ENCODE data around the gene LYPD6B.

The LYPD6B gene

DNA sequence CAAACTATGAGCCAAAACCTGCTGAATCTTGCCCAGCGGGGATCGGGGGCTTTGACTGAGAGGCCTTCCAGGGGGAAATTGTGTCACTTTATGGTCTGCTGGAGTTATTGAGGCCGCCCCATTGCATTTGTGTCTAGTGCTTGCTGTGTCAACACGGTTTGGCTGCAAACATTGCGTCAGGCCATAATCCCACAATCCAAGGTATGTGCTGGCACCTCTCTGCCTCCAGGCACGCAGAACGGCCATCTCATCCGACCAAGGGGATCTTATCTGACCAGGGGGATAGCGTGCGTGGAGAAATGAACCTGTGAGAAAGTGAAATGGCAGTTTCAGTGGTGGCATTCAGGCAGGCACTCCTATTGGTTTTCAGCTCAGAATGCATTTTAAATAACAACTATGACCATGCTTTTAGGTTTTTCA, 18.1 kb upstream of the LYPD6B start:
- Mint-ChIP-seq H3K27ac (peak overlapping the region in 1 of 3 experiments; percentile 14), H3K9me3 (no peaks in the 10 kb centered on the region), H3K4me1 (peaks cover 53% of the 10 kb centered on the region), H3K27me3 (ENCODE audit: low read depth) (no peaks in the 10 kb centered on the region), H3K36me3 (ENCODE audit: low read depth) (no peaks in the 10 kb centered on the region), H3K4me3 (no peak overlapping the region)
- TF ChIP-seq, protein P1, sequence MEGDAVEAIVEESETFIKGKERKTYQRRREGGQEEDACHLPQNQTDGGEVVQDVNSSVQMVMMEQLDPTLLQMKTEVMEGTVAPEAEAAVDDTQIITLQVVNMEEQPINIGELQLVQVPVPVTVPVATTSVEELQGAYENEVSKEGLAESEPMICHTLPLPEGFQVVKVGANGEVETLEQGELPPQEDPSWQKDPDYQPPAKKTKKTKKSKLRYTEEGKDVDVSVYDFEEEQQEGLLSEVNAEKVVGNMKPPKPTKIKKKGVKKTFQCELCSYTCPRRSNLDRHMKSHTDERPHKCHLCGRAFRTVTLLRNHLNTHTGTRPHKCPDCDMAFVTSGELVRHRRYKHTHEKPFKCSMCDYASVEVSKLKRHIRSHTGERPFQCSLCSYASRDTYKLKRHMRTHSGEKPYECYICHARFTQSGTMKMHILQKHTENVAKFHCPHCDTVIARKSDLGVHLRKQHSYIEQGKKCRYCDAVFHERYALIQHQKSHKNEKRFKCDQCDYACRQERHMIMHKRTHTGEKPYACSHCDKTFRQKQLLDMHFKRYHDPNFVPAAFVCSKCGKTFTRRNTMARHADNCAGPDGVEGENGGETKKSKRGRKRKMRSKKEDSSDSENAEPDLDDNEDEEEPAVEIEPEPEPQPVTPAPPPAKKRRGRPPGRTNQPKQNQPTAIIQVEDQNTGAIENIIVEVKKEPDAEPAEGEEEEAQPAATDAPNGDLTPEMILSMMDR (IDR thresholded peaks at IDR 0.05; ENCODE audit: unreplicated experiment in 3 of 3): no peak

DNA sequence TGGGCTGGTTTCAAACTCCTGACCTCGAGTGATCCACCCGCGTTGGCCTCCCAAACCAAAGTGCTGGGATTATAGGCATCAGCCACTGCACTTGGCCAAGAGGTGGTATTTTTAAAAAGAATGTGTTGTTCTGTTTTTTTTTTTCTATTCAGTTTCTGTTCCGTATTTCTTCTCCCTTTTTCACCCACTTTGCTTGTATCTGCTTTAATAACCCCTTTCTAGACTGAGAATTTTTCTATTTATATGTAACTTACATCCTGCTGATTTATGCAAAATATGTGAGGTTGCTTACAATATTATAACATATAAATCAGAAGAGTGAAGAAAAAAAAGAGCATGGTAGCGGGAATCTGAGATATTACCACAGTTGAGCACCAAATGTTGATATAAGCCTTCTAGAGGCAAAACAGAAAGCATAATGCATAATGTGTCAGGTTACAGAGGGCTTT, 17.2 kb upstream of the LYPD6B start:
- TF ChIP-seq, protein P1 (IDR thresholded peaks at IDR 0.05; ENCODE audit: unreplicated experiment in 3 of 3): no peak
- Mint-ChIP-seq H3K4me3 (no peak overlapping the region), H3K27me3 (ENCODE audit: low read depth) (no peaks in the 10 kb centered on the region), H3K4me1 (peaks cover 49% of the 10 kb centered on the region), H3K36me3 (ENCODE audit: low read depth) (no peaks in the 10 kb centered on the region), H3K27ac (peak overlapping the region; percentile 32 to 84 (median 46)), H3K9me3 (no peaks in the 10 kb centered on the region)

DNA sequence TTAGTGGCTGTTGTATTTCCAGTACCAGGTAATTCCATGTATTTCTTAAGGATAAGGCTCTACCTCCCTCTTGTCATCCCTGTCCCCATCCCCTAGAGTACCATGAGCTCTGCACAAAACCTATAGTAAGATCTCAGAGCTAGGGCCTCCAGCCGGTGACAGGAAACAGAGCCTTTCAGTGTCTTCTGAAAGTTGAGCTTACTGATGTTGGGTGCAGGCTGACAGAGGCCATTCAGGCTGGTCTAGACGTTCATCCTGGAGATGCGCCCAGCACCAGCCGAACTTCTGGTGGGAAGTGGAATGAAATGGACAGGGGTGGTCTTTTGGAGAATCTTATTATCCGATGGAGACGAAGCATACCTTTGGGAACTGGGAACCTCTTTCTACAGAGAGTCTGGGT, 16.7 kb upstream of the LYPD6B start:
- Mint-ChIP-seq H3K9me3 (no peaks in the 10 kb centered on the region), H3K27ac (peak overlapping the region in 2 of 3 experiments; percentile 20 to 46), H3K4me3 (no peak overlapping the region), H3K36me3 (ENCODE audit: low read depth) (no peaks in the 10 kb centered on the region), H3K4me1 (peaks cover 44% of the 10 kb centered on the region), H3K27me3 (ENCODE audit: low read depth) (no peaks in the 10 kb centered on the region)
- TF ChIP-seq, protein P1 (IDR thresholded peaks at IDR 0.05; ENCODE audit: unreplicated experiment in 3 of 3): no peak

DNA sequence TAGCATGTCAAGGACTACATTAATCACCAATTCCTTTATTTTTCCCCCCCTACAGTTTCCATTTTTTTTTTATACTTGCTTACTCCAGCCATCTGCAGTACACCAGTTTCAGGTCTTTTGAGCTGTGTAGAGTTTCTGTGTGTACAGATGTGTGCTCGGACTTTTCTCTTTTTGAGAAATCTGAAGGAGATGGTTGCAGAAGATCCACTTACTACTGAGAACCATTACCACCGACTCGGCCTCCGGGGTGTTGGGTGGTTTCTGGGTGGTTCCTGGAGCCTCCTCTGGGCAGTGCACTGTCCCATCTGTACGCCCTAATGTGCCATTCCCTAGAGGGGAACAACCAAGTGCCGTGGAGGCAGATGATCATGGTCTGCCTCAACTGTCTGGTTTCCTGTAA, 15.4 kb upstream of the LYPD6B start:
- Mint-ChIP-seq H3K4me3 (no peak overlapping the region), H3K9me3 (no peaks in the 10 kb centered on the region), H3K4me1 (peaks cover 34% of the 10 kb centered on the region), H3K27ac (no peak overlapping the region), H3K27me3 (ENCODE audit: low read depth) (peaks cover 6% of the 10 kb centered on the region), H3K36me3 (ENCODE audit: low read depth) (no peaks in the 10 kb centered on the region)
- TF ChIP-seq, protein P1 (IDR thresholded peaks at IDR 0.05; ENCODE audit: unreplicated experiment in 3 of 3): no peak

DNA sequence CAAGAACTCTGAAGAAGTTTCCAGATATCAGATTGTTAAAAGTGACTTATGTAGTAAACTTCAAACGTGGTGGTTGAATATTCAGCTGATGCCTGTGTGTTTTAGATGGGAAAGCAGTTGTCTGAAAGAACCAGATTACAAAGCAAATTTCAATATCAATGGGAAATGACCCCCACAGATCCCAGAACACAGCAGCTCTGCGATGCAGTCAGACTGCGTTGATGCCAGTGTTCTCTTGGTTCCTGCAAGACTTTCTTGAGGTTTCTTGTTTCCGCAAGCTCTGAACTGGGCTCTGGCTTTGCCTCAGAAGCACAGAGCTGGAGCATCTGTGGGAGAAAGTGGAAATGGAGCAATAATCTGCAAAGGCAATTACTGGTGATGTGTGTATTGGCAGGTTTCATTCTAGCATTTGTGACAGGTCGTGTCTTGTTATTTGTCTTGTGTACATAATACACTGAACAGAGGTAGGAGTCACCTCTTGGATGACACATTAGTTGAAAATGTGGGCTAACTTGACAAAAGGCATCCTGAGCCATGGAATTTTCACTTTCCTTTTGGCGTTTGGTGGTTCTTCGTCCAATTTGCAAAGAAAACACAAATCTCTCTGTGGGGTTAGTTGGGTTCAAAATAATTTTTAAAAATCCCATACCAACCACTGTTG, 10.8 kb upstream of the LYPD6B start:
- TF ChIP-seq, protein P1 (IDR thresholded peaks at IDR 0.05; ENCODE audit: unreplicated experiment in 3 of 3): no peak

DNA sequence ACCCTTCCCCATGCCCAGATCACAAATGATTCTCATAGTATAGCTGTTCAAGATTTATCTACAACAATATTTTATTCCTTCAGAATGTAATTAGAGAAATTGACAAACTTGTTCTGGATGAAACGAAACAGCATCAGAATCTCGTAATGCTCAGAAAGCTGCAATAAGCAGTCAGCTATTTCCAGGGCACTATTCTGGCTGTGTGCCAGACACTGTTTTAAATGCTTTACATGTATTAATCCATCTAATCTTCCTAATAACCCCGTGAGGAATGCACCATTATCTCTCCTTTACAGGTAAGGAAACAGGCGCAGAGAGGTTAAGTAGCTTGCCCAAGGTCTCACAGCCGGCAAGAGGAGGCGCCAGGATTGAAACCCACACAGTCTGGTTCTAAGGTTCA, 10.1 kb upstream of the LYPD6B start:
- TF ChIP-seq, protein P1 (IDR thresholded peaks at IDR 0.05; ENCODE audit: unreplicated experiment in 3 of 3): no peak
- H3K27ac Mint-ChIP-seq: no peak overlapping the region
- H3K4me3 Mint-ChIP-seq: no peak overlapping the region
- H3K27me3 Mint-ChIP-seq (ENCODE audit: low read depth): peaks cover 44% of the 10 kb centered on the region
- no peaks in the 10 kb centered on the region for H3K9me3 Mint-ChIP-seq
- no peaks in the 10 kb centered on the region for H3K36me3 Mint-ChIP-seq (ENCODE audit: low read depth)
- H3K4me1 Mint-ChIP-seq: peaks cover 6% of the 10 kb centered on the region

More for the DNA sequence above, 10.8 kb upstream of the LYPD6B start:
- no peaks in the 10 kb centered on the region for H3K36me3 Mint-ChIP-seq (ENCODE audit: low read depth)
- no peak overlapping the region for H3K4me3 Mint-ChIP-seq
- peaks cover 5% of the 10 kb centered on the region for H3K4me1 Mint-ChIP-seq
- H3K27ac Mint-ChIP-seq: no peak overlapping the region
- peaks cover 42% of the 10 kb centered on the region for H3K27me3 Mint-ChIP-seq (ENCODE audit: low read depth)
- no peaks in the 10 kb centered on the region for H3K9me3 Mint-ChIP-seq
